HG03575 (cell line): ENCODE data around the gene PRC1.

Experiments
- ATAC-seq: cut with Tn5 transposase; IDR thresholded peaks from one replicate; pipeline ENCODE4 v1.9.1; 2021; ENCODE audit not compliant: unreplicated experiment, insufficient number of reproducible peaks, low FRiP score; ENCODE audit errors: extremely low read depth

PRC1 gene

DNA sequence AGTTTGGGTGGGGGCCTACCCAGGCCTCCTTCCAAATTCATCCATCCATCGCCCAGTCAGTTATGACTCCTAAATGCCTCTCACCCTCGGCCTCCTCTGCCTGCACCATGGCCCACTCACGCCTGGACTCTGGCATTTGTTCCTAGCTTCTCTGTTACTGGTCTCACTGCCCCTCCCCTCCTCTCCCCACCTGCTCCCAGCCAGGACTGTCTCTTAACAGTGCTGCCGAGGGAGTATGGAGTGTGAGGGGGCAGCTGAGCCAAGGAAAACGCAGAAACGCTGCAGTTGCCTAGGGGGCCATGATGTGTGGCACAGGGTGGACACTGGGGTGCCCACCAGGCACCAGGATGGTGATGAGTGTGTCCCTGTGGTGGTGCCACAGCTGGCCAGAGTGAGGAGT, 36.5 kb downstream of the PRC1 start:
- ATAC-seq, result no peak

DNA sequence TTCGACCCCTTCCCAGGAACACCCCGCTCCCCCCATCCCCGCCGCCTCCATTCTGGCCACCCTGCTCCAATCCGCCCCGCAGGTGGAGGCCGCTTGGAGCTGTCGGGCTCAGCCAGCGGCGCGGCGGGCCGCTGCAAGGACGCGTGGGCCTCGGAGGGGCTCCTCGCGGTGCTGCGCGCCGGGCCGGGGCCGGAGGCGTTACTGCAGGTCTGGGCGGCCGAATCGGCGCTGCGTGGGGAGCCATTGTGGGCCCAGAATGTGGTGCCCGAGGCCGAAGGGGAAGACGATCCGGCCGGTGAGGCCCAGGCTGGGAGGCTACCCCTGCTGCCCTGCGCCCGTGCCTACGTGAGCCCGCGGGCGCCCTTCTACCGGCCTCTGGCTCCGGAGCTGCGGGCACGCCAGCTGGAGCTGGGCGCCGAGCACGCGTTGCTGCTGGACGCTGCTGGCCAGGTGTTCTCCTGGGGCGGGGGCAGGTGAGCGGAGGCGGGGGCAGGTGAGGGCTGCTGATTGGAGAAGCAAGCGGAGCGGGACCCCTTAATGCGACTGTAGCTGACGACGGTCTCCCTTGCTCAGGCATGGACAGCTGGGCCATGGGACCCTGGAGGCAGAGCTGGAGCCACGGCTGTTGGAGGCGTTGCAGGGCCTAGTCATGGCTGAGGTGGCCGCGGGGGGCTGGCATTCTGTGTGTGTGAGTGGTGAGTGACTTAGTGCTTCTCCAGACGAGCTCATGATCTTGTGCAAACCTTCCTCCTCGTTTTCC, 37.1 kb downstream of the PRC1 start:
- ATAC-seq, result no peak

DNA sequence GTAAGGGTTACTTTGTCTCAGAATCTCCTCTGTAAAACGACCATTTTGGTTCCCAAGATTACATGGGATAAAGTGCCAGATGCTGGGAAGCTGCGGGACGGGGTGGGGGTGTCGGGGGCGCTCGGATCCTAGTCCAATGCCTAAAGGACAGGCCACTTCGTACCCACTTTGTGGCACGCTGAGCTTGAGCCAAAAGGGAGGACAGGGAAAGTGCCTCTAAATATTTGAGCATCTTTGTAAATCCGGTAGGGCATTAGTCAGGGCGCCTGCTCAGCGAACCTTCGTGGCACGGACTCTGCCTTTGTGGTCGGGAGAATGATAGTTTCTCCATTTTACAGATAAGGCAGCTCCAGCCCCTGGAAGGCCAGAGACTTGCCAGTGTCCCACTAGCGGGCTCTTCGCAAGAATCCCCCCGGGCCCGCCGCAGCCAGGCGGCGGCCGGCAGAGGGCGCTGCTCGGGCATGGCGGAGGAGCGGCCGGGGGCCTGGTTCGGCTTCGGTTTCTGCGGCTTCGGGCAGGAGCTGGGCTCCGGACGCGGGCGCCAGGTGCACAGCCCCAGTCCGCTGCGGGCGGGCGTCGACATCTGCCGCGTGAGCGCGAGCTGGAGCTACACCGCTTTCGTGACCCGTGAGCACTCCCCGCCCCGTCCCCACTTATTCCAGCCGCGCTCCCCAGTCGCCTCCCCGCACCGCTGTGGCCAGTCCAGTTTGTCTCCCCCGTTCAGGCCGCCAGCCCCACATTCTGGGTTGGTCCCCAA, 37.9 kb downstream of the PRC1 start:
- no peak for ATAC-seq

DNA sequence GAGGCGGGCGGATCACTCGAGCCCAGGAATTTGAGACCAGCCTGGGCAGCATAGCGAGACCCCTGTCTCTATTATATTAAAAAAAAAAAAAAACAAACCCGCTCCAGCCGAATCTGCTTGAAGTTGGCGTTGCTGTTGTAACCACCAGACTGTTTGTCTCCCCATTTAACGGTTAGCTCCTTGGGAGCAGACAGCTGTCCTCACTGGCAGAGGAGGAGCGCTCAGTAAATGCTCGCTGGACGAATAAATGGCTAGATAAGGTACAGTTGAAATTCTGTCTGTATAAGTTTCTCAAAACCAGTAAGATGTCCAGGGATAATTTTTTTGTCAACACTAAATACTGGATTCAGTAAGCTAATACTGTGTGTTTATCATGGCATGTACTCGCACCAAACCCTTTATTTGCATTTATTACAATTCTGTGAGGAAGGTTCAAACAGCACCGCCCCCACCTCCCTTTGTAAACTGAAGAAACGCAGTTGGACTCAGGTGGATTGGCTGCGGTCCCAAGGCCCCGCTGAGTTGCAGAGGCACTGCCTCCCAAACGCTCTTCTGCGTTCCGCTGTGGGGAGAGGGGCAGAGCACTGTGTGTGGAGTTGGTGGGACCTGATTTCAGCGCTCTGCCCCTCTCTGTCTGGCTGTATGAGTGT, 38.6 kb downstream of the PRC1 start:
- ATAC-seq, result no peak

DNA sequence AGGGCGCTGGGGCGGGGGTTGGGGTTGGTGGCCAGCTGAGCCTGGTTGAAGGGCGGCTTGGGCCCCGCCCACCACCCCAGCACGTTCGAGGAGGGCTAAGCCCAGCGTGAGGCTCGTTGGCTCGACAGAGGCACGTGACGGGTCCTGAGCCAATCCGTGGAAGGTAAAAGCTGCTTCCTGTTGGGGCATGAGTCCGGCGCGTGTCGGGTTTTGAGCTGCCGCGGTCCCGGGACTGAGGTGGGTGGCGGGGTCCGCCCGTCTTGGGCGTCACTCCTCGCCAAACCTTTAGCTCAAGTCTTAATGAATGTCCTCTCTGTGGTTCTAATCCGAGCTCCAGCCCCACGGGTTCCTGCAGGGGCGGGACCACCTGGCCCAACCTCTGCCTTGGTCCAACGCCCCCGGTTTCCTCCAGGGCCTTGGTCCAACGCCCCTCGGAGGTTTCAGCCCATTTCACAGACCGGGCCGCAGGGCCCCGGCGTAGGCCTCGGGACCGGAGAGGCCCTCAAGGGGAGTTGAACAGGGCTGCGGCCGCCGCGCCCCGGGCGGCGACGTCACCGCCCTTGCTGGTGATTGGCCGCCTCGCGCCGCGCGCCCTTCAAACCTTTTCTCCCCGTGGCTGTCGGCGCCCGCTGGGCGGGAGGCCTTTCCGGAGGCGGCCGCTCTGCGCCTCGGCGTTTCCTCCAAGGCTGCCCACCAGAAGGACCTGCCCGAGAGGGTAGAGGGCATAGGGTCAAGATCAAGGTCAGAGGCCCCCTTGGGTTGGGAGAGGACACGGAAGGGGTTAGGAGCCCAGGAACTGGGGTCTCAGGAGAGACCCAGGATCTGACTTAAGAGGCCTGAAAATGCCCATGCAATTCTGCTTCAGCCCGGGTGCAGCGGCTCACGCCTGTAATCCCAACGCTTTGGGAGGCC, 39.4 kb downstream of the PRC1 start, which contains the start of gene RCCD1:
Gene RCCD1, plus strand, starts transcription at position 173 of the 912 bp plus-strand sequence. CDS start 1,851 bp downstream, outside the sequence.
- peak; percentile 78 for ATAC-seq

DNA sequence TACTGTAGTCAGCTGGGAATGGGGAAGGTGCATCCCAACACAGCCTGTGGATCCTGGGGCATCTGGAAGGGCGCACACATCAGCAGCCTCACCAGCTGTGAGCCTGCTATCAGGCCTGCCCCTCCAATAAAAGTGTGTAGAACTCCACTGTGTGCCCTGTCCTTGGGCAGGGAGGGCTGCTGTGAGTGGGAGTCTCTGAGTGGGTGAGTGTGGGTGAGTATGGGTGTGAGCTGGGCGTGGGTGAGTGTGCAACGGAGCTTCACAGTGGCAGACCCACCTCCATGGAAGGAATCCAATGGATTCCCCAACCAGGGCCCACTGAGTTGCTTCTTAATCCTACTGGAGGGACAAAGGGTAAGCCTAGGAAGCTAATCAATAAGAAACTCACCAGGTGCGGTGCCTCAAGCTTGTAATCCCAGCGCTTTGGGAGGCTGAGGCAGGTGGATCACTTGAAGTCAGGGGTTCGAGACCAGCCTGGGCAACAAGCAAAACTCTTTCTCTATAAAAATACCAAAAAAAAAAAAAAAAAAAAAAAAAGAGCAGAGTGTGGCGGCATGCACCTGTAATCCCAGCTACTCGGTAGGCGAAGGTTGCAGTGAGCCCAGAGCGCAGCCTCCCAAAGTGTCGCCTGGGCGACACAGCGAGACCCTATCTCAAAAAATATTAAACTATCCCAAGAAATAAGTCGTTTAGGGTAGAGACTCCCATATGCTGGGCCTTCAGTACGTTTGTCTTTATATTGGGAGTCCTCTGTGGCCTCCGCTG, 40.2 kb downstream of the PRC1 start:
- no peak for ATAC-seq

DNA sequence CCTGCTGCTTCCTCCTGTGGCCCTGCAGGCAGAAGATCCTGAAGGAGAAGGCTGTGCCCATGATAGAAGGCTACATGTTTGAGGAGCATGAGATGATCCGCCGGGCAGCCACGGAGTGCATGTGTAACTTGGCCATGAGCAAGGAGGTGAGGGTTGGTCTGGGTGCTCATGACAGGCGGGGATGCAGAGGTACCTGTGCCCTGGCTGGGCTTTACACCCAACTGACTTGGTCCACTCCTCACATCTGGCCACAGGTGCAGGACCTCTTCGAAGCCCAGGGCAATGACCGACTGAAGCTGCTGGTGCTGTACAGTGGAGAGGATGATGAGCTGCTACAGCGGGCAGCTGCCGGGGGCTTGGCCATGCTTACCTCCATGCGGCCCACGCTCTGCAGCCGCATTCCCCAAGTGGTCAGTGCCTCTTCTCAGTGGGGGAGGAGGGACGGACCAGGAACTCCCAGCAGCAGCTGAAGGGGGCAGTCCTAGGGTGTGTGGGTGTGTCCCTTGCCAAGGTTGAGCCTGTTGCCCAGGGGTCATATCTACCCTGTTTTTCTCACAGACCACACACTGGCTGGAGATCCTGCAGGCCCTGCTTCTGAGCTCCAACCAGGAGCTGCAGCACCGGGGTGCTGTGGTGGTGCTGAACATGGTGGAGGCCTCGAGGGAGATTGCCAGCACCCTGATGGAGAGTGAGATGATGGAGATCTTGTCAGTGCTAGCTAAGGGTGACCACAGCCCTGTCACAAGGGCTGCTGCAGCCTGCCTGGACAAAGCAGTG, 41.2 kb downstream of the PRC1 start:
- ATAC-seq, result no peak

DNA sequence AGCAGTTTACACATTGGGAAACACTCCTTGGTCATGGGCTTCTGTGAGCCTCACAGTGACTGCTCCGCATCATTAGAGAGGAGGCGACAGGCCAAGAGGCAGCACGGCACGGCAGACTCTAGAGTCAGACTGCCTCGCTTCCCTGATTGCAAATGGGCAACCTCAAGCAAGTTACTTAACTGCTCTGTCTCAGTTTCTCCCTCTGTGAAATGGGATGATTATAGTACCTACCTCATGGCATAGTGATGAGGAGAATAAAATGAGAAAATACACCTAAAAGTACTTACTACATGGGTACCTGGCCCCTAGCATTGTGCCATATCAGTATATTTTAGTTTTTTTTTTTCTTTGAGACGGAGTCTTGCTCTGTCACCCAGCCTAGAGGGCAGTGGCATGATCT, 43.7 kb downstream of the PRC1 start:
- no peak for ATAC-seq

DNA sequence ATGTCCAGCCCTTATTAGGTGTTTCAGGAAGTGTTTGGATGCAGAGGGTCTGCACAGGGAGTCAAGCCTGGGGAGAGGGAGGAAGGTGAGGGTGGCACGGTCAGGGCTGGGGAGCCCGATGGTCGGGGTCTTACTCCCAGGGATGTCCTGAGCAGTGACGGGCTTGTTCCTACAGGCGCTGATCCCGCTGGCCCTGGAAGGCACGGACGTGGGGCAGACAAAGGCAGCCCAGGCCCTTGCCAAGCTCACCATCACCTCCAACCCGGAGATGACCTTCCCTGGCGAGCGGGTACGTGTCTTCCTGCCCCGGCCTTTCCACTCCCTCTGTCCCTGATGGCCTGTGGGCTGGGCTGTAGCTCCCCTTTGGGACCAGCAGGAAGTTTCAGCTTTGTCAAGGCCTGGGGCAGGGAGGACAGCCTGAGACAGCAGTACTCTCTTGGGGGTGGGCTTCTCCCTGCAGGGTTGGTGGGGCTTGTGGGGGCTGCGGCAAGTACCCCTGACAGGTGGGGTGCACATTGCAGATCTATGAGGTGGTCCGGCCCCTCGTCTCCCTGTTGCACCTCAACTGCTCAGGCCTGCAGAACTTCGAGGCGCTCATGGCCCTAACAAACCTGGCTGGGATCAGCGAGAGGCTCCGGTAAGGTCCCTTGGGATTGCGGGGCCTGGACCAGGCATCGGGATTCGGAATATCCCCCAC, 44.2 kb downstream of the PRC1 start:
- ATAC-seq, result no peak

DNA sequence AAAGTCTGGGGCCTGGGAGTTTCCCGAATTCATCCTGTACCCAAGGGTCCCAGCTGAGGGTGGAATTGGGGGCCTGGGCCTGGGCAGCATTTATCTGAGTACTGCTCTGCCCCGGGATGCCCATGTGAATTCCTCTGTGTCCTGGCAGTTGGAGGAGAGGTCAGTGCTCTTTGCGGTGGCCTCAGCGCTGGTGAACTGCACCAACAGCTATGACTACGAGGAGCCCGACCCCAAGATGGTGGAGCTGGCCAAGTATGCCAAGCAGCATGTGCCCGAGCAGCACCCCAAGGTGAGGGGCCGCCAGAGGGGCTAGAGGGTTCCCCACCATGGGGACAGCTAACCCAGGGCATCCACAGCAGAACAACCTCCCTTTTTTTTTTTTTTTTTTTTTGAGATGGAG, 45.8 kb downstream of the PRC1 start:
- ATAC-seq, result no peak

DNA sequence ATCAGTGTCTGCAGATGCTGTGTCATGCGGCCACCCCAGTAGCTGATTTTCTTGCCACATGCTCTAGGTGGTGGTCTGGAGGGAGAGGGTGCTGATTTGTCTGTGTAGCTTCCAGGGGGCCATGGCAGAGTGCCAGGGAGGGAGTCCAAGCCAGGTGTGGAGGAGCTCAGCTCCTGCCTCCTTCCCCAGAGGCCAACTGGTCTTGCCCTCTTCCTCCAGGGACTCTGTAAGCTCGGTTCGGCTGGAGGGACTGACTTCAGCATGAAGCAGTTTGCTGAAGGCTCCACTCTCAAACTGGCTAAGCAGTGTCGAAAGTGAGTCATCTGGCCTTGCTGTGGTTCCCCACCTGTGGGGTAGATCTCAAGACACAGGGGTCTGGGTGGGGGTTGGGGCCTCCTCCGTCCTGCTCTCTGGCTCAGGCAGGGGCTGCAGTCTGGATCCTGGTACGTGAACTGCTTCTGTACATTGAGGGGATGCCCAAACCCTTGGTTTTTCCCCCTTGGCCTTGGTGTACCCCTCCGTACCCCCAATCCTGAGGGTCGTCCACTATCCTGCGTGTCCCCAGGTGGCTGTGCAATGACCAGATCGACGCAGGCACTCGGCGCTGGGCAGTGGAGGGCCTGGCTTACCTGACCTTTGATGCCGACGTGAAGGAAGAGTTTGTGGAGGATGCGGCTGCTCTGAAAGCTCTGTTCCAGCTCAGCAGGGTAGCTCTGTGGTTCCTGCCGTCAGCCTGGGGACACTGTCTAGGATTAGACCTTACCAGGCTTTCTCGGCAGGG, 46.6 kb downstream of the PRC1 start:
- ATAC-seq, result no peak

DNA sequence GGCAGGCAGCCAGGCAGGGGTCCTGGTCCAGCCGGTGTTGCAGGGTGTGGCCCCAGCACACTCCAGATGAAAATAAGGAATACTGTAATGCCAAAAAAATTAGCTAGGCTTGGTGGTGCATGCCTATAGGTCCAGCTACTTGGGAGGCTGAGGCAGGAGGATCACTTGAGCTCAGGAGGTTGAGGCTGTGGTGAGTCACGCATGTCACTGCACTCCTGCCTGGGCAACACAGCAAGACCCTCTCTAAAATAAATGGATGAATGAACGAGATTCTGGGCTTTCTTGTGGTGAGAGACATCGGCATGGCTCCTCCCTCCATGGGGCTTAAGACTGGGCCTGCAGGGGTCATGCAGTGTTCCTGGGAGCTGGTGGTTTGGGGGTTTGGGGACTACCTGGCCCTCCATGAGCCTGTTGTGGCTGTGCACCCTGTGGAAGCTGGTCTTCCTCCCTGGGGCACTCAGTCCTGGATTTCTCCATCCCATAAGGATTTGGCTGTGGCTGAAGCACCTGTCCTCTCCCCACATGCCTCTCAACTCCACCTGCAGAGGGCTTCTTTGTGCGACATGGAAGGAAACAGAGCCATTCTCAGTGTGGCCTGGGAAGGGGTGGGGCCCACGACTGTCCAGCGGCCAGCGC, 47.3 kb downstream of the PRC1 start:
- ATAC-seq, result no peak

DNA sequence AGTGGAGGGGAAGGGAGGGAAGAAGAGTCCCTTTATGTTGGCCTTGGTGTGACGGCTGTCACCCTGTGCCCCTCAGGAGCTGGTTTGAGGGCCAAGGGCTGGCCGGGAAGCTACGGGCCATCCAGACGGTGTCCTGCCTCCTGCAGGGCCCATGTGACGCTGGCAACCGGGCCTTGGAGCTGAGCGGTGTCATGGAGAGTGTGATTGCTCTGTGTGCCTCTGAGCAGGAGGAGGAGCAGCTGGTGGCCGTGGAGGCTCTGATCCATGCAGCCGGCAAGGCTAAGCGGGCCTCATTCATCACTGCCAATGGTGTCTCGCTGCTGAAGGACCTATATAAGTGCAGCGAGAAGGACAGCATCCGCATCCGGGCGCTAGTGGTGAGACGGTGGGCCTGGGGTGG, 47.8 kb downstream of the PRC1 start:
- no peak for ATAC-seq

DNA sequence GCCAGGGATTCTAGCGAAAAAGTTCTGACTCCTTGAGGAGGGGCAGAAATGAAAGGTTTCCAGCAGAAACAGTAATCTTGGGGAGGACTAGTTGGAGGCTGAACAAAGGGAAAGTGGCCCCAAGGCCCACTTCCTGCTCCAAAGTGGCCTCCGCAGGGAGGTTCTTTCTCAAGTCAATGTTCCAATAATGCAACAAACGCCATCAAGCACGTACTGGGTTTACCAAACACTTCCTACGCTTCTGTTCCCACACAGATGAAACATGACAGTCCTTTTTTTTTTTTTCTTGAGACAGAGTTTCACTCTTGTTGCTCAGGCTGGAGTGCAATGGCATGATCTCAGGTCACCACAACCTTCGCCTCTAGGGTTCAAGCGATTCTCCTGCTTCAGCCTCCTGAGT, 49.2 kb downstream of the PRC1 start:
- no peak for ATAC-seq

DNA sequence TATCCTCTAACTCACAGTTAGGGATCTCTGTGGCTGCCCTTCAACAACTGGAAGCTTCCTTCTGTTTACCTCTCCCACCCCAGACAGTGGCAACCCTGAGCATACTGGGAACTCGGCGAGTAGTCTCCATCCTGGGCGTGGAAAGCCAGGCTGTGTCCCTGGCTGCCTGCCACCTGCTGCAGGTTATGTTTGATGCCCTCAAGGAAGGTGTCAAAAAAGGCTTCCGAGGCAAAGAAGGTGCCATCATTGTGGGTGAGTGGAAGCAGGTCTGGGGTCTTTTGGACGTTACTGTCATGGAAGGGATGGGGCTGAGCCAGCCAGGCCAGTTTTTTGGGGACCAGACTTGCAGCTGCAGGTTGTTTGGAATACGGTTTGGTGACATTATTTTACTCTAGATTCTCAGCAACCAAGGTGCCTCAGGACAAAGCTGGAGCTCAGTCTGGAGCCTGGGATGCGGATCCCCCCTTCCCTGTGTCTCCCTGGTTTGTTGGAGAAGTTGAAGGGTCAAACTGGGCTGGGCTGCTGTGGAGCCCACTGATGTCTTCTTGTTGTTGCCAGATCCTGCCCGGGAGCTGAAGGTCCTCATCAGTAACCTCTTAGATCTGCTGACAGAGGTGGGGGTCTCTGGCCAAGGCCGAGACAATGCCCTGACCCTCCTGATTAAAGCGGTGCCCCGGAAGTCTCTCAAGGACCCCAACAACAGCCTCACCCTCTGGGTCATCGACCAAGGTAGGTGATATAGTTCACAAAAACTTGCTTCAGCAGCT, 51.8 kb downstream of the PRC1 start:
- ATAC-seq, result no peak
